HepG2 (cell line): ENCODE results near the gene TMEM184B. TPM values are rescaled to one million over a fixed set of nuclear protein-coding genes. Genes with fewer than 3 reads are reported as not detected.

Experiments used
- CHCHD3 ChIP-seq: sonication (generic); formaldehyde crosslinking; IDR thresholded peaks from 2 replicates; pipeline ENCODE4 v1.8.0; 2022; ENCODE audit warnings: mild to moderate bottlenecking, missing genetic modification reagents, moderate library complexity
- CREB1 ChIP-seq, 2 experiments: fragments of 450-650 bp in 1 of 2; IDR thresholded peaks; 2 replicates each; pipeline ENCODE4 v1.6.1; 2016 to 2017; ENCODE audit warnings: control low read depth in 1 of 2, mild to moderate bottlenecking in 1 of 2, missing compliant biosample characterization in 1 of 2, missing genetic modification characterization in 1 of 2
- KDM3A ChIP-seq: IDR thresholded peaks from 2 replicates; pipeline ENCODE4 v1.6.1; 2018; ENCODE audit warnings: low read depth, missing compliant biosample characterization
- KDM6A ChIP-seq: IDR thresholded peaks from 2 replicates; pipeline ENCODE4 v1.6.1; 2016; ENCODE audit warnings: low read depth
- MAFG ChIP-seq: sonication (generic); formaldehyde crosslinking; IDR thresholded peaks from 2 replicates; pipeline ENCODE4 v1.5.1; 2020; ENCODE audit warnings: mild to moderate bottlenecking, missing genetic modification reagents
- MIER2 ChIP-seq: IDR thresholded peaks from 2 replicates; pipeline ENCODE4 v1.6.1; 2016; ENCODE audit warnings: missing biosample characterization, missing genetic modification reagents
- NCOA2 ChIP-seq: sonication (generic); formaldehyde crosslinking; IDR thresholded peaks from 2 replicates; pipeline ENCODE4 v1.8.0; 2022; ENCODE audit warnings: inconsistent platforms
- NR2C2 ChIP-seq: sonication (generic); formaldehyde crosslinking; IDR thresholded peaks from 2 replicates; pipeline ENCODE4 v1.4.0; 2020; ENCODE audit warnings: missing genetic modification reagents, mild to moderate bottlenecking, moderate library complexity, borderline replicate concordance
- PAF1 ChIP-seq: IDR thresholded peaks from 2 replicates; pipeline ENCODE4 v1.6.1; 2016; ENCODE audit warnings: missing genetic modification reagents, missing compliant biosample characterization
- PITX1 ChIP-seq: sonication (generic); formaldehyde crosslinking; IDR thresholded peaks from 2 replicates; pipeline ENCODE4 v1.5.1; 2020; ENCODE audit warnings: mild to moderate bottlenecking, missing genetic modification reagents
- PTBP1 ChIP-seq: fragments of 200-400 bp; formaldehyde crosslinking; IDR thresholded peaks from 2 replicates; pipeline ENCODE4 v1.6.1; 2018; ENCODE audit warnings: low read length, low read depth; ENCODE audit not compliant: poor library complexity, severe bottlenecking
- RXRA ChIP-seq: sonication (generic); formaldehyde crosslinking; IDR thresholded peaks from 2 replicates; pipeline ENCODE4 v1.5.1; 2020; ENCODE audit warnings: missing genetic modification reagents
- SOX5 ChIP-seq: IDR thresholded peaks from 2 replicates; pipeline ENCODE4 v1.6.1; 2016; ENCODE audit warnings: borderline replicate concordance
- TBX3 ChIP-seq: fragments of 450-650 bp; IDR thresholded peaks from 2 replicates; pipeline ENCODE4 v1.6.1; 2017; ENCODE audit warnings: antibody characterized with exemption, mild to moderate bottlenecking, inconsistent platforms, borderline replicate concordance
- ZNF205 ChIP-seq: IDR thresholded peaks from 2 replicates; pipeline ENCODE4 v1.6.1; 2018; ENCODE audit warnings: missing biosample characterization, missing genetic modification reagents
- ZNF256 ChIP-seq: sonication (generic); formaldehyde crosslinking; conservative IDR thresholded peaks from 2 replicates; pipeline ENCODE4 v1.4.0; 2020; ENCODE audit warnings: missing genetic modification reagents
- ZNF263 ChIP-seq: sonication (generic); formaldehyde crosslinking; IDR thresholded peaks from 2 replicates; pipeline ENCODE4 v1.4.0; 2020; ENCODE audit warnings: missing genetic modification reagents
- ZNF331 ChIP-seq: sonication (generic); formaldehyde crosslinking; IDR thresholded peaks from 2 replicates; pipeline ENCODE4 v1.4.0; 2020; ENCODE audit warnings: missing genetic modification reagents
- ZNF557 ChIP-seq: sonication (generic); formaldehyde crosslinking; IDR thresholded peaks from 2 replicates; pipeline ENCODE4 v1.4.0; 2020; ENCODE audit warnings: missing genetic modification reagents
- ZSCAN20 ChIP-seq: sonication (generic); formaldehyde crosslinking; IDR thresholded peaks from 2 replicates; pipeline ENCODE4 v1.4.0; 2020; ENCODE audit warnings: missing genetic modification reagents, mild to moderate bottlenecking, borderline replicate concordance
- polyA plus RNA-seq, 8 experiments: library from polyadenylated mRNA; depleted of rRNA in 3 of 8; stranded (reverse) in 7 of 8; unstranded in 1 of 8; fragments of >200 nt; fragmentation: Illumina TruSeq in 4 of 8; extraction: Trizol in 4 of 8; gene quantifications; 2 replicates each; pipeline versions ENCODE4 v1.2.1 to v1.2.3, GENCODE V29; 2011 to 2016; ENCODE audit warnings: low read depth in 4 of 8, missing spikeins in 1 of 8, mixed read lengths in 1 of 8; ENCODE audit not compliant: insufficient read depth in 1 of 8
- total RNA-seq, 5 experiments: library from RNA; depleted of rRNA; stranded (reverse); fragments of >200 nt; fragmentation: Illumina TruSeq; extraction: Trizol; gene quantifications; 2 replicates each; pipeline ENCODE4 v1.2.3, GENCODE V29; 2016; ENCODE audit warnings: low read depth in 1 of 5
- TF ChIP-seq, protein P1 (sequence below): sonication (generic); formaldehyde crosslinking; IDR thresholded peaks from 2 replicates; pipeline ENCODE4 v1.4.0; 2020; ENCODE audit warnings: missing genetic modification reagents
- TF ChIP-seq, protein P2 (sequence below): sonication (generic); formaldehyde crosslinking; IDR thresholded peaks from 2 replicates; pipeline ENCODE4 v1.4.0; 2020; ENCODE audit warnings: missing genetic modification reagents, borderline replicate concordance
- TF ChIP-seq, protein P3 (sequence below): sonication (generic); formaldehyde crosslinking; IDR thresholded peaks from 2 replicates; pipeline ENCODE4 v1.4.0; 2020; ENCODE audit warnings: missing genetic modification reagents
- TF ChIP-seq, protein P4 (sequence below): IDR thresholded peaks from 2 replicates; pipeline ENCODE4 v1.6.1; 2012; ENCODE audit warnings: inconsistent platforms
- TF ChIP-seq, protein P5 (sequence below): sonication (generic); formaldehyde crosslinking; IDR thresholded peaks from 2 replicates; pipeline ENCODE4 v1.4.0; 2020; ENCODE audit warnings: missing genetic modification reagents

TMEM184B gene
- total and polyA plus RNA-seq, 2 of the 13 experiments (the other 11 are each of a cell fraction or from before 2014, with no cell fraction given): 15.9 to 16.0 TPM

DNA sequence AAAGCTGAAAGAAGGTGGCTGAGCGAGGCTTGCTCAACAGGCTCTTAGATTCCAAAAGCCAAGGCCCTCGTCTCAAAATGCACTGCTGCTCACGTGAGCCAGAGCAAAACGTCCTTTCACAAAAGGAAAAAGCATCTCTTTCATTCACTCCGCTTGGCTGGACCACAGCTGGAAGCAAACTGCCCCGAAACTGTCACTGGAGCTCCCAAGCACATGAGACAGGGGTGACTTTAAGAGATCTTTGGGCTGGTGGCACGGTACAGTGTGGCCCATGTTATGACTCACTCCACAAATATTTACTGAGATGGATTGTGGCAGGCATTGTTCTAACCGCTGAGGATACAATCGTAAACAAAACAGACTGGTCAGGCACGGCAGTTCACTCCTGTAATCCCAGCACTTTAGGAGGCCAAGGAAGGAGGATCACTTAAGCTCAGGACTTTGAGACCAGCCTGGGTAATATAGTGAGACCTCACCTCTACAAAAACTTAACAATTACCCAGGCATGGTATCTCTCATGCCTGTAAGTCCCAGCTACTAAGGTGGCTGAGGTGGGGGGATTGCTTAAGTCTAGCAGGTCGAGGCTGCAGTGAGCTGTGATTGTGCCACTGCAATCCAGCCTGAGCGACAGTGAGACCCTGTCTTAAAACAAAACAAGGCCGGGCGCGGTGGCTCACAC, 94.7 kb downstream of the TMEM184B start (continued):
- TF ChIP-seq PTBP1 (no peak), MIER2 (CRISPR knock-in tag) (no peak), KDM3A (CRISPR knock-in tag) (peak; percentile 91; the same call in 1 of the 2 replicates), CREB1 (IDR thresholded peaks at IDR 0.05) (peak; percentile 39; the same call in 1 of the 2 replicates), CREB1 (CRISPR knock-in tag; IDR thresholded peaks at IDR 0.05) (peak; percentile 72; the same call in 1 of the 2 replicates), ZNF331 (peak; percentile 82), SOX5 (CRISPR knock-in tag) (peak; percentile 100), NCOA2 (CRISPR knock-in tag) (peak; percentile 79), PAF1 (CRISPR knock-in tag) (no peak), RXRA (CRISPR knock-in tag) (no peak), PITX1 (CRISPR knock-in tag) (peak; percentile 64; the same call in 1 of the 2 replicates), ZNF557 (no peak), MAFG (CRISPR knock-in tag) (no peak), CHCHD3 (CRISPR knock-in tag) (no peak), NR2C2 (no peak; the same call in 1 of the 2 replicates), KDM6A (peak; percentile 54; the same call in 1 of the 2 replicates), ZNF263 (CRISPR knock-in tag) (no peak), TBX3 (no peak; the same call in 1 of the 2 replicates), ZNF205 (CRISPR knock-in tag) (0 out of 2 replicates have a peak, but pooled peaks have one; percentile 30), ZSCAN20 (CRISPR knock-in tag) (no peak), ZNF256 (CRISPR knock-in tag) (no peak)
- TF ChIP-seq, protein P1, sequence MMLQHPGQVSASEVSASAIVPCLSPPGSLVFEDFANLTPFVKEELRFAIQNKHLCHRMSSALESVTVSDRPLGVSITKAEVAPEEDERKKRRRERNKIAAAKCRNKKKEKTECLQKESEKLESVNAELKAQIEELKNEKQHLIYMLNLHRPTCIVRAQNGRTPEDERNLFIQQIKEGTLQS (CRISPR knock-in tag): peak; percentile 98
- TF ChIP-seq, protein P2, sequence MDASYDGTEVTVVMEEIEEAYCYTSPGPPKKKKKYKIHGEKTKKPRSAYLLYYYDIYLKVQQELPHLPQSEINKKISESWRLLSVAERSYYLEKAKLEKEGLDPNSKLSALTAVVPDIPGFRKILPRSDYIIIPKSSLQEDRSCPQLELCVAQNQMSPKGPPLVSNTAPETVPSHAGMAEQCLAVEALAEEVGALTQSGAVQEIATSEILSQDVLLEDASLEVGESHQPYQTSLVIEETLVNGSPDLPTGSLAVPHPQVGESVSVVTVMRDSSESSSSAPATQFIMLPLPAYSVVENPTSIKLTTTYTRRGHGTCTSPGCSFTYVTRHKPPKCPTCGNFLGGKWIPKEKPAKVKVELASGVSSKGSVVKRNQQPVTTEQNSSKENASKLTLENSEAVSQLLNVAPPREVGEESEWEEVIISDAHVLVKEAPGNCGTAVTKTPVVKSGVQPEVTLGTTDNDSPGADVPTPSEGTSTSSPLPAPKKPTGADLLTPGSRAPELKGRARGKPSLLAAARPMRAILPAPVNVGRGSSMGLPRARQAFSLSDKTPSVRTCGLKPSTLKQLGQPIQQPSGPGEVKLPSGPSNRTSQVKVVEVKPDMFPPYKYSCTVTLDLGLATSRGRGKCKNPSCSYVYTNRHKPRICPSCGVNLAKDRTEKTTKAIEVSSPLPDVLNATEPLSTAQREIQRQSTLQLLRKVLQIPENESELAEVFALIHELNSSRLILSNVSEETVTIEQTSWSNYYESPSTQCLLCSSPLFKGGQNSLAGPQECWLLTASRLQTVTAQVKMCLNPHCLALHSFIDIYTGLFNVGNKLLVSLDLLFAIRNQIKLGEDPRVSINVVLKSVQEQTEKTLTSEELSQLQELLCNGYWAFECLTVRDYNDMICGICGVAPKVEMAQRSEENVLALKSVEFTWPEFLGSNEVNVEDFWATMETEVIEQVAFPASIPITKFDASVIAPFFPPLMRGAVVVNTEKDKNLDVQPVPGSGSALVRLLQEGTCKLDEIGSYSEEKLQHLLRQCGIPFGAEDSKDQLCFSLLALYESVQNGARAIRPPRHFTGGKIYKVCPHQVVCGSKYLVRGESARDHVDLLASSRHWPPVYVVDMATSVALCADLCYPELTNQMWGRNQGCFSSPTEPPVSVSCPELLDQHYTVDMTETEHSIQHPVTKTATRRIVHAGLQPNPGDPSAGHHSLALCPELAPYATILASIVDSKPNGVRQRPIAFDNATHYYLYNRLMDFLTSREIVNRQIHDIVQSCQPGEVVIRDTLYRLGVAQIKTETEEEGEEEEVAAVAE (CRISPR knock-in tag): no peak
- TF ChIP-seq, protein P3, sequence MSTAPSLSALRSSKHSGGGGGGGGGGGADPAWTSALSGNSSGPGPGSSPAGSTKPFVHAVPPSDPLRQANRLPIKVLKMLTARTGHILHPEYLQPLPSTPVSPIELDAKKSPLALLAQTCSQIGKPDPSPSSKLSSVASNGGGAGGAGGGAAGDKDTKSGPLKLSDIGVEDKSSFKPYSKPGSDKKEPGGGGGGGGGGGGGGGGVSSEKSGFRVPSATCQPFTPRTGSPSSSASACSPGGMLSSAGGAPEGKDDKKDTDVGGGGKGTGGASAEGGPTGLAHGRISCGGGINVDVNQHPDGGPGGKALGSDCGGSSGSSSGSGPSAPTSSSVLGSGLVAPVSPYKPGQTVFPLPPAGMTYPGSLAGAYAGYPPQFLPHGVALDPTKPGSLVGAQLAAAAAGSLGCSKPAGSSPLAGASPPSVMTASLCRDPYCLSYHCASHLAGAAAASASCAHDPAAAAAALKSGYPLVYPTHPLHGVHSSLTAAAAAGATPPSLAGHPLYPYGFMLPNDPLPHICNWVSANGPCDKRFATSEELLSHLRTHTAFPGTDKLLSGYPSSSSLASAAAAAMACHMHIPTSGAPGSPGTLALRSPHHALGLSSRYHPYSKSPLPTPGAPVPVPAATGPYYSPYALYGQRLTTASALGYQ (CRISPR knock-in tag): peak; percentile 76; the same call in 1 of the 2 replicates
- TF ChIP-seq, protein P4, sequence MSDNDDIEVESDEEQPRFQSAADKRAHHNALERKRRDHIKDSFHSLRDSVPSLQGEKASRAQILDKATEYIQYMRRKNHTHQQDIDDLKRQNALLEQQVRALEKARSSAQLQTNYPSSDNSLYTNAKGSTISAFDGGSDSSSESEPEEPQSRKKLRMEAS: peak; percentile 77
- TF ChIP-seq, protein P5, sequence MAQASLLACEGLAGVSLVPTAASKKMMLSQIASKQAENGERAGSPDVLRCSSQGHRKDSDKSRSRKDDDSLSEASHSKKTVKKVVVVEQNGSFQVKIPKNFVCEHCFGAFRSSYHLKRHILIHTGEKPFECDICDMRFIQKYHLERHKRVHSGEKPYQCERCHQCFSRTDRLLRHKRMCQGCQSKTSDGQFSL (CRISPR knock-in tag): no peak
